Kidney (tissue), 14 donors: ENCODE results near the gene C11orf98. TPM values are rescaled to one million over a fixed set of nuclear protein-coding genes. Genes with fewer than 3 reads are reported as not detected.
"Not testable (repeated sequence)": the region's sequence is repeated elsewhere in the genome, so short reads cannot be mapped to it uniquely, and the experiment has no call there.

Source experiments
- DNase-seq, 5 donors: peaks; one replicate each; pipeline ENCODE4 v3.0.0-alpha.2; 2013 to 2020
- FAIRE-seq: peaks from 2 replicates; lab custom pipeline; 2012; peaks lifted over from hg19 to GRCh38; lab: Jason Lieb, UNC
- H3K27ac ChIP-seq, 2 donors: one replicate each; pipeline ENCODE4 v1.7.0; 2013; ENCODE audit warnings: low read depth in 2 of 2, low read length in 2 of 2, inconsistent platforms in 1 of 2
- H3K27me3 ChIP-seq: one replicate; pipeline ENCODE4 v1.7.1; 2013; ENCODE audit warnings: low read length, inconsistent platforms; ENCODE audit not compliant: control insufficient read depth, insufficient read depth
- H3K36me3 ChIP-seq, 3 donors: one replicate each; pipeline versions ENCODE4 v1.7.0 to v1.7.1; 2013; ENCODE audit warnings: low read length in 3 of 3, control low read depth in 1 of 3, inconsistent platforms in 1 of 3; ENCODE audit not compliant: insufficient read depth in 3 of 3, control insufficient read depth in 2 of 3
- H3K4me1 ChIP-seq, 3 donors: one replicate each; pipeline versions ENCODE4 v1.7.0 to v1.7.1; 2013; ENCODE audit warnings: low read length in 3 of 3, inconsistent platforms in 1 of 3, low read depth in 1 of 3; ENCODE audit not compliant: control insufficient read depth in 2 of 3, insufficient read depth in 2 of 3
- H3K4me3 ChIP-seq, 3 donors: one replicate each; pipeline versions ENCODE4 v1.7.0 to v1.8.1; 2013; ENCODE audit warnings: low read length in 3 of 3, control low read depth in 1 of 3, inconsistent platforms in 1 of 3
- H3K9ac ChIP-seq, 3 donors: one replicate each; pipeline versions ENCODE4 v1.7.0 to v1.7.1; 2013; ENCODE audit warnings: low read length in 3 of 3, control low read depth in 1 of 3, inconsistent platforms in 1 of 3
- H3K9me3 ChIP-seq, 3 donors: one replicate each; pipeline versions ENCODE4 v1.7.0 to v1.7.1; 2013; ENCODE audit warnings: low read length in 3 of 3, control low read depth in 1 of 3, inconsistent platforms in 1 of 3; ENCODE audit not compliant: control insufficient read depth in 2 of 3, insufficient read depth in 1 of 3
- CTCF ChIP-seq: IDR thresholded peaks from 3 replicates; pipeline ENCODE4 v1.5.1; 2012; ENCODE audit warnings: mild to moderate bottlenecking, moderate library complexity, borderline replicate concordance; ENCODE audit not compliant: insufficient read depth; ENCODE audit errors: extremely low read depth
- intact Hi-C: fragments of 100-400 bp; cut with DNase I; formaldehyde crosslinking; loops from one replicate; pipeline ENCODE4 v1.11.1; 2022
- polyA plus RNA-seq: library from polyadenylated mRNA; stranded (reverse); fragments of 350-450 nt; fragmentation: Illumina TruSeq; extraction: RNeasy Lipid Tissue Mini Kit (QIAGEN cat#74804); gene quantifications from one replicate; pipeline ENCODE4 v1.2.3, GENCODE V29; 2014; ENCODE audit warnings: low read depth, low replicate concordance; ENCODE audit not compliant: insufficient read depth
- total RNA-seq: library from RNA; stranded (reverse); fragmentation: NEBNext Ultra II Directional; extraction: Animal tissue kit (Norgen Biotek cat#: 25700); gene quantifications from one replicate; pipeline ENCODE4 v1.2.1, GENCODE V29; 2021
- donor health status: control.
- donor health status: control.
- donor health status: control.
- donor health status: control.
- donor health status: control.
- donor health status: DM: yes; HTN: yes; CAD: no.
- donor health status: Normal renal cell carcinoma (clear cell type).

Gene C11orf98
- total and polyA plus RNA-seq, 2 donors from 2014 or later = 44.5 to 138 TPM

GRCh38 chr11:62677714-62678113 lies 12.7 kb upstream of the C11orf98 start:
- Histone ChIP-seq H3K27ac (no peak overlapping the region), H3K4me1 (peaks cover 0 to 13% (median 8%) of the 10 kb centered on the region in 3 donors), H3K27me3 (no peaks in the 10 kb centered on the region), H3K36me3 (peaks cover 0 to 5% (median 2%) of the 10 kb centered on the region in 3 donors), H3K9me3 (no peaks in the 10 kb centered on the region), H3K4me3 (peak overlapping the region in 2 of 3 donors; percentile 74 to 94), H3K9ac (no peak overlapping the region)
- TF ChIP-seq CTCF = no peak
- no peak for FAIRE-seq
- intact Hi-C loops = no loop called here
- DNase-seq = no peak

DNA sequence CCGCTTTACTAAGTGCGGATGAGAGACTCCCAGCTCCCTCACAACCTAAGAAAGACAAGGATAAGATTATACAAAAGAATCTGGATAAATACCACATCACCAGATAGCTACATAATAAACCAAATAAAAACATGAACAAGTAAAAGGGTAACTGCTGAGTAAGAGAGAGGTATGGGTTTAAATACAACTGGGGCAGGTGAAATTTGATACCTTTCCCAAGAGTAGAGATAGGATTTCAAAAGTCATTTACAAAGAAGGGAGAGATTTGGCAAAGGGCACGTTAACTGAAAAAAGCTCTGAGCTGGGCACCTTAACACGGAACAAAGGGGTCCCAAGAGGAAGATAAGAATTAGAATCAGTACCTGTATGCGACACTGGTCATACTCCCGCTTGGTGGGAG lies 12.1 kb upstream of the C11orf98 start:
- intact Hi-C loops = no loop called here
- no peaks in the 10 kb centered on the region for H3K27me3 ChIP-seq
- no peak overlapping the region for H3K27ac ChIP-seq
- H3K9me3 ChIP-seq = no peaks in the 10 kb centered on the region
- FAIRE-seq (no peak), DNase-seq (no peak)
- no peak for TF ChIP-seq CTCF
- peaks cover 0 to 5% (median 2%) of the 10 kb centered on the region in 3 donors for H3K36me3 ChIP-seq
- no peak overlapping the region for H3K9ac ChIP-seq
- H3K4me1 ChIP-seq = peaks cover 0 to 14% (median 8%) of the 10 kb centered on the region in 3 donors
- H3K4me3 ChIP-seq = no peak overlapping the region

GRCh38 chr11:62676698-62677097 lies 11.7 kb upstream of the C11orf98 start:
- Histone ChIP-seq H3K27ac (no peak overlapping the region), H3K9ac (no peak overlapping the region), H3K36me3 (peaks cover 0 to 5% (median 2%) of the 10 kb centered on the region in 3 donors), H3K27me3 (no peaks in the 10 kb centered on the region), H3K4me1 (peaks cover 0 to 14% (median 8%) of the 10 kb centered on the region in 3 donors), H3K4me3 (no peak overlapping the region), H3K9me3 (no peaks in the 10 kb centered on the region)
- DNase-seq (no peak), FAIRE-seq (no peak)
- intact Hi-C loops = no loop called here
- no peak for TF ChIP-seq CTCF

DNA sequence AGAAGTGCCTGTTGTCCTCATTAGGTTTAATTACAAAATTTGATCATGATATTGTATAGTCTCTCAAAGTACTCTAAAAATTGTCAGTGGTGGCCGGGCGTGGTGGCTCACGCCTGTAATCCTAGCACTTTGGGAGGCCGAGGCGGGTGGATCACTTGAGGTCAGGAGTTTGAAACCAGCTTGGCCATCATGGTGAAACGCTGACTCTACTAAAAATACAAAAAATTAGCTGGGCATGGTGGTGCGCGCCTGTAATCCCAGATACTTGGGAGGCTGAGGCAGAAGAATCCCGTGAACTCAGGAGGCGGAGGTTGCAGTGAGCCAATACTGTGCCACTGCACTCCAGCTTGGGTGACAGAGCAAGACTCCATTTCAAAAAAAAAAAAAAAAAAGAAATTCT lies 10.4 kb upstream of the C11orf98 start:
- H3K9ac ChIP-seq, H3K9me3 ChIP-seq, DNase-seq, FAIRE-seq, H3K27me3 ChIP-seq, intact Hi-C loops, H3K27ac ChIP-seq, H3K4me3 ChIP-seq, H3K36me3 ChIP-seq: not testable (repeated sequence)
- peaks cover 0 to 17% (median 8%) of the 10 kb centered on the region in 3 donors for H3K4me1 ChIP-seq
